ENCODE results near the gene R3HCC1L. TPM values are rescaled to one million over a fixed set of nuclear protein-coding genes. Genes with fewer than 3 reads are reported as not detected.
"Not testable (repeated sequence)": the region's sequence is repeated elsewhere in the genome, so short reads cannot be mapped to it uniquely, and the experiment has no call there.

Gene R3HCC1L
- total RNA-seq, 1 donor from 2014 or later, result 5.9 TPM

- intact Hi-C loops (cut with DNase I), result no loop called here
- ATAC-seq (no peak), DNase-seq (ENCODE audit: missing footprints) (no peak)
Measured at GRCh38 chr10:98213740-98214139, 79.3 kb downstream of the R3HCC1L start.

- intact Hi-C loops (cut with DNase I), result no loop called here
- no peak for DNase-seq (ENCODE audit: missing footprints)
- no peak for ATAC-seq
Measured at GRCh38 chr10:98215373-98215772, 80.9 kb downstream of the R3HCC1L start.

- intact Hi-C loops (cut with DNase I), result no loop called here
- no peak for DNase-seq (ENCODE audit: missing footprints)
- no peak for ATAC-seq
Measured at GRCh38 chr10:98217801-98218200, 83.3 kb downstream of the R3HCC1L start.

GRCh38 chr10:98223874-98224273 is 89.4 kb downstream of the R3HCC1L start:
- DNase-seq (ENCODE audit: missing footprints), result no peak
- no peak for ATAC-seq
- intact Hi-C loops (cut with DNase I), result no loop called here

- no peak for ATAC-seq
- intact Hi-C loops (cut with DNase I), result no loop called here
- no peak for DNase-seq (ENCODE audit: missing footprints)
Measured at GRCh38 chr10:98224509-98224908, 90.1 kb downstream of the R3HCC1L start.

GRCh38 chr10:98224996-98225395 is 90.5 kb downstream of the R3HCC1L start:
- intact Hi-C loops (cut with DNase I), result no loop called here
- no peak for DNase-seq (ENCODE audit: missing footprints)
- no peak for ATAC-seq

GRCh38 chr10:98226508-98227144 is 92.2 kb downstream of the R3HCC1L start:
- ATAC-seq, result no peak
- DNase-seq (ENCODE audit: missing footprints), result no peak
- intact Hi-C loops (cut with DNase I), result no loop called here

- intact Hi-C loops (cut with DNase I); ATAC-seq; DNase-seq (ENCODE audit: missing footprints): not testable (repeated sequence)
Measured at GRCh38 chr10:98227713-98228112, 93.3 kb downstream of the R3HCC1L start.

- DNase-seq (ENCODE audit: missing footprints); ATAC-seq; intact Hi-C loops (cut with DNase I): not testable (repeated sequence)
Measured at GRCh38 chr10:98228266-98228665, 93.8 kb downstream of the R3HCC1L start.

- intact Hi-C loops (cut with DNase I), result no loop called here
- no peak for ATAC-seq
Measured at GRCh38 chr10:98231417-98231816, 97.0 kb downstream of the R3HCC1L start.

GRCh38 chr10:98235846-98236245 is 101.4 kb downstream of the R3HCC1L start:
- DNase-seq (ENCODE audit: missing footprints) (no peak), ATAC-seq (no peak)
- intact Hi-C loops (cut with DNase I), result no loop called here

More at GRCh38 chr10:98231417-98231816, 97.0 kb downstream of the R3HCC1L start:
- DNase-seq (ENCODE audit: missing footprints), result no peak

- intact Hi-C loops (cut with DNase I), result no loop called here
- DNase-seq (ENCODE audit: missing footprints) (no peak), ATAC-seq (no peak)
Measured at GRCh38 chr10:98236862-98237261, 102.4 kb downstream of the R3HCC1L start.

- no peak for DNase-seq (ENCODE audit: missing footprints)
Measured at GRCh38 chr10:98238391-98238790, 103.9 kb downstream of the R3HCC1L start.

GRCh38 chr10:98240524-98240923 is 106.1 kb downstream of the R3HCC1L start:
- DNase-seq (ENCODE audit: missing footprints), result no peak
- no peak for ATAC-seq
- intact Hi-C loops (cut with DNase I), result loop anchor here (5.0 kb wide), 1 partner anchor 932 kb away; no protein-coding TSS in a partner anchor

More at GRCh38 chr10:98238391-98238790, 103.9 kb downstream of the R3HCC1L start:
- intact Hi-C loops (cut with DNase I), result no loop called here
- ATAC-seq, result no peak

- ATAC-seq, result no peak
- intact Hi-C loops (cut with DNase I), result loop anchor here (5.0 kb wide), 1 partner anchor 929 kb away; no protein-coding TSS in a partner anchor
- no peak for DNase-seq (ENCODE audit: missing footprints)
Measured at GRCh38 chr10:98242823-98243222, 108.4 kb downstream of the R3HCC1L start.

GRCh38 chr10:98244141-98244540 is 109.7 kb downstream of the R3HCC1L start:
- no peak for ATAC-seq
- no peak for DNase-seq (ENCODE audit: missing footprints)
- intact Hi-C loops (cut with DNase I), result loop anchor here (5.0 kb wide), 1 partner anchor 928 kb away; no protein-coding TSS in a partner anchor

GRCh38 chr10:98244586-98244985 is 110.1 kb downstream of the R3HCC1L start:
- DNase-seq (ENCODE audit: missing footprints), result no peak
- ATAC-seq, result no peak
- intact Hi-C loops (cut with DNase I), result loop anchor here (5.0 kb wide), 1 partner anchor 928 kb away; no protein-coding TSS in a partner anchor

- ATAC-seq, result no peak
- intact Hi-C loops (cut with DNase I), result no loop called here
- DNase-seq (ENCODE audit: missing footprints), result no peak
Measured at GRCh38 chr10:98246911-98247805, 112.7 kb downstream of the R3HCC1L start.

GRCh38 chr10:98248018-98248417 is 113.6 kb downstream of the R3HCC1L start:
- no peak for DNase-seq (ENCODE audit: missing footprints)
- ATAC-seq, result no peak
- intact Hi-C loops (cut with DNase I), result no loop called here

GRCh38 chr10:98249134-98249533 is 114.7 kb downstream of the R3HCC1L start:
- ATAC-seq, result no peak
- no peak for DNase-seq (ENCODE audit: missing footprints)
- intact Hi-C loops (cut with DNase I), result no loop called here

Data from Right ventricle myocardium inferior (tissue), 1 donor.